ENCODE data around the gene SZT2.

DNA sequence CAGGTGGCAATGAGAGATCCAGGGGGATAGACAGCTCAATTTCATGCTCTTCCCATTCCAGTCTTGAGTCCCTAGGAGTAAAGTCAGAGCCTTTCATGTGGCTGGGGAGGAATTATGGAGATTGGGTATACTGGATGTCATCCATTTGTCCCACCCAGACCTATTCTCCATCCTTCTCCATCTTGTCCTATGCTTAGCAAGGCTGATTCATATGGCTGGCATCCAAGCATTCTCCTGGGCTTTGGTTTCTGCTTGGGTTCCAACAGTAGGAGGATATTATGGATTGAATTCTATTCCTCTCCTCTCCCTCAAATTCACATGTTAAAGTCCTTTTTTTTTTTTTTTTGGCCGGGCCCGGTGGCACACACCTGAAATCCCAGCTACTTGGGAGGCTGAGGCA lies 34.8 kb upstream of the SZT2 start:
- TF ChIP-seq CTCF (IDR thresholded peaks at IDR 0.05; ENCODE audit: borderline replicate concordance, extremely low read depth, low read length, poor library complexity, severe bottlenecking) (no peak), EZH2 (IDR thresholded peaks at IDR 0.05; ENCODE audit: borderline replicate concordance, low read depth, low read length, severe bottlenecking) (no peak)
